ENCODE data around the gene CNOT3. TPM values are rescaled to one million over a fixed set of nuclear protein-coding genes. Genes with fewer than 3 reads are reported as not detected.

The CNOT3 gene
- total RNA-seq, 1 donor from 2014 or later: 17.7 TPM

GRCh38 chr19:54129617-54129996 is 8.0 kb upstream of the CNOT3 start:
- no peaks in the 10 kb centered on the region for H3K4me1 ChIP-seq
- no peak for DNase-seq (ENCODE audit: extremely low spot score in 2 of 2)
- H3K4me3 ChIP-seq: no peak overlapping the region
- peaks cover 0 to 54% of the 10 kb centered on the region in 2 donors for H3K36me3 ChIP-seq
- H3K27ac ChIP-seq: no peak overlapping the region
- no peaks in the 10 kb centered on the region for H3K9me3 ChIP-seq
- H3K27me3 ChIP-seq: no peaks in the 10 kb centered on the region
- intact Hi-C loops (cut with DNase I): no loop called here
- TF ChIP-seq CTCF (IDR thresholded peaks at IDR 0.05) (no peak), POLR2AphosphoS5 (IDR thresholded peaks at IDR 0.05; ENCODE audit: insufficient read depth in 1 of 2, low read depth in 1 of 2) (no peak), POLR2A (IDR thresholded peaks at IDR 0.05) (no peak)

- TF ChIP-seq CTCF (IDR thresholded peaks at IDR 0.05) (no peak), POLR2AphosphoS5 (IDR thresholded peaks at IDR 0.05; ENCODE audit: insufficient read depth in 1 of 2, low read depth in 1 of 2) (no peak), POLR2A (IDR thresholded peaks at IDR 0.05) (no peak)
- intact Hi-C loops (cut with DNase I): no loop called here
- H3K27ac ChIP-seq: no peak overlapping the region
- DNase-seq (ENCODE audit: extremely low spot score in 2 of 2): peak in 1 of 2 donors; percentile 100
- H3K4me1 ChIP-seq: peaks cover 16% of the 10 kb centered on the region
- H3K27me3 ChIP-seq: no peaks in the 10 kb centered on the region
- H3K36me3 ChIP-seq: peaks cover 0 to 16% of the 10 kb centered on the region in 2 donors
- no peaks in the 10 kb centered on the region for H3K9me3 ChIP-seq
- H3K4me3 ChIP-seq: no peak overlapping the region
Observed at GRCh38 chr19:54133312-54133956, 4.1 kb upstream of the CNOT3 start.

- TF ChIP-seq CTCF (IDR thresholded peaks at IDR 0.05) (no peak), POLR2A (IDR thresholded peaks at IDR 0.05) (no peak), POLR2AphosphoS5 (IDR thresholded peaks at IDR 0.05; ENCODE audit: insufficient read depth in 1 of 2, low read depth in 1 of 2) (no peak)
- no peak overlapping the region for H3K27ac ChIP-seq
Observed at GRCh38 chr19:54133957-54134590, 3.5 kb upstream of the CNOT3 start.

GRCh38 chr19:54136086-54136863 is 1.3 kb upstream of the CNOT3 start:
- no peaks in the 10 kb centered on the region for H3K36me3 ChIP-seq
- H3K27ac ChIP-seq: peak overlapping the region; percentile 29
- no peaks in the 10 kb centered on the region for H3K27me3 ChIP-seq
- H3K9me3 ChIP-seq: no peaks in the 10 kb centered on the region
- intact Hi-C loops (cut with DNase I): no loop called here
- DNase-seq (ENCODE audit: extremely low spot score in 2 of 2): peak in 1 of 2 donors; percentile 91
- peaks cover 45% of the 10 kb centered on the region for H3K4me1 ChIP-seq
- TF ChIP-seq CTCF (IDR thresholded peaks at IDR 0.05): no peak
- no peak for TF ChIP-seq POLR2AphosphoS5 (IDR thresholded peaks at IDR 0.05; ENCODE audit: insufficient read depth in 1 of 2, low read depth in 1 of 2)
- TF ChIP-seq POLR2A (IDR thresholded peaks at IDR 0.05): no peak
- peak overlapping the region; percentile 47 for H3K4me3 ChIP-seq

More at GRCh38 chr19:54133957-54134590, 3.5 kb upstream of the CNOT3 start:
- no peaks in the 10 kb centered on the region for H3K27me3 ChIP-seq
- peaks cover 23% of the 10 kb centered on the region for H3K4me1 ChIP-seq
- no peak overlapping the region for H3K4me3 ChIP-seq
- no peak for DNase-seq (ENCODE audit: extremely low spot score in 2 of 2)
- H3K36me3 ChIP-seq: peaks cover 0 to 9% of the 10 kb centered on the region in 2 donors
- intact Hi-C loops (cut with DNase I): no loop called here
- no peaks in the 10 kb centered on the region for H3K9me3 ChIP-seq

Data from vagina (tissue), 2 donors.